Esophagus squamous epithelium (tissue), 5 donors: ENCODE results near the gene EDEM2. TPM values are rescaled to one million over a fixed set of nuclear protein-coding genes. Genes with fewer than 3 reads are reported as not detected.
A peak's percentile ranks its signal among the peaks of the same experiment; 100 is the strongest.

Experiments
- DNase-seq: peaks from one replicate; lab custom pipeline; 2025; lab: John Stamatoyannopoulos, UW
- H3K27ac ChIP-seq, 4 donors: fragments of 200-600 bp; sonication (generic); one replicate each; pipeline ENCODE4 v1.5.1; 2016 to 2019; ENCODE audit warnings: mild to moderate bottlenecking in 1 of 4
- H3K27me3 ChIP-seq, 4 donors: fragments of 200-600 bp; sonication (generic); 1 replicate in 3 of 4; 2 replicates in 1 of 4; pipeline versions ENCODE4 v1.5.1 to v1.6.0; 2017 to 2021; ENCODE audit warnings: antibody characterized with exemption in 1 of 4
- H3K36me3 ChIP-seq, 3 donors: fragments of 200-600 bp; sonication (generic); one replicate each; pipeline ENCODE4 v1.5.1; 2016 to 2019
- H3K4me1 ChIP-seq, 3 donors: fragments of 200-600 bp; sonication (generic); one replicate each; pipeline ENCODE4 v1.5.1; 2017 to 2019
- H3K4me3 ChIP-seq, 4 donors: fragments of 200-600 bp; sonication (generic); 1 replicate in 3 of 4; 2 replicates in 1 of 4; pipeline ENCODE4 v1.5.1; 2016 to 2019; ENCODE audit warnings: mild to moderate bottlenecking in 2 of 4, moderate library complexity in 1 of 4
- H3K9me3 ChIP-seq, 3 donors: fragments of 200-600 bp; sonication (generic); one replicate each; pipeline ENCODE4 v1.5.1; 2016 to 2019
- POLR2A ChIP-seq, 4 donors: fragments of 450-650 bp; IDR thresholded peaks; one replicate each; pipeline ENCODE4 v1.6.1; 2017; ENCODE audit warnings: antibody characterized with exemption in 4 of 4, mild to moderate bottlenecking in 4 of 4, moderate library complexity in 3 of 4
- WGBS, 2 donors: methylation state at CpG; one replicate each; pipeline ENCODE4 v1.1.5; 2018; 5-methylcytosine and 5-hydroxymethylcytosine counted together
- intact Hi-C: fragments of 100-400 bp; cut with DNase I; formaldehyde crosslinking; loops from one replicate; pipeline ENCODE4 v1.15.0; 2022
- total RNA-seq, 4 donors: library from RNA; depleted of rRNA; stranded (reverse); fragments of >200 nt; gene quantifications; one replicate each; pipeline ENCODE4 v1.1.0, GENCODE V29; 2016
- TF ChIP-seq, protein P1 (sequence below), 6 experiments: fragments of 450-650 bp in 4 of 6; fragments of 200-600 bp in 2 of 6; sonication (generic) in 2 of 6; IDR thresholded peaks; one replicate each; pipeline ENCODE4 v1.5.1; 2016 to 2019; ENCODE audit warnings: antibody characterized with exemption in 6 of 6, mild to moderate bottlenecking in 4 of 6, moderate library complexity in 4 of 6
- donor health status: DM: yes; HTN: yes; CAD: no.

EDEM2 gene
- total RNA-seq, 4 donors from 2014 or later = 12.5 to 17.5 (median 14.6) TPM

GRCh38 chr20:35144694-35145093 is 2.4 kb downstream of the EDEM2 start:
- intact Hi-C loops = loop anchor here (5.0 kb wide), 1 partner anchor 63 kb away; no protein-coding TSS in a partner anchor
- Histone ChIP-seq H3K4me3 (no peak overlapping the region), H3K4me1 (peaks cover 8 to 38% (median 11%) of the 10 kb centered on the region in 3 donors), H3K36me3 (peaks cover 6 to 52% (median 7%) of the 10 kb centered on the region in 3 donors), H3K27ac (peak overlapping the region in 1 of 4 donors; percentile 9), H3K9me3 (no peaks in the 10 kb centered on the region), H3K27me3 (no peaks in the 10 kb centered on the region)
- 47% methylated on average over 7 of the region's 7 CpGs for WGBS, 2 donors
- TF ChIP-seq, protein P1, sequence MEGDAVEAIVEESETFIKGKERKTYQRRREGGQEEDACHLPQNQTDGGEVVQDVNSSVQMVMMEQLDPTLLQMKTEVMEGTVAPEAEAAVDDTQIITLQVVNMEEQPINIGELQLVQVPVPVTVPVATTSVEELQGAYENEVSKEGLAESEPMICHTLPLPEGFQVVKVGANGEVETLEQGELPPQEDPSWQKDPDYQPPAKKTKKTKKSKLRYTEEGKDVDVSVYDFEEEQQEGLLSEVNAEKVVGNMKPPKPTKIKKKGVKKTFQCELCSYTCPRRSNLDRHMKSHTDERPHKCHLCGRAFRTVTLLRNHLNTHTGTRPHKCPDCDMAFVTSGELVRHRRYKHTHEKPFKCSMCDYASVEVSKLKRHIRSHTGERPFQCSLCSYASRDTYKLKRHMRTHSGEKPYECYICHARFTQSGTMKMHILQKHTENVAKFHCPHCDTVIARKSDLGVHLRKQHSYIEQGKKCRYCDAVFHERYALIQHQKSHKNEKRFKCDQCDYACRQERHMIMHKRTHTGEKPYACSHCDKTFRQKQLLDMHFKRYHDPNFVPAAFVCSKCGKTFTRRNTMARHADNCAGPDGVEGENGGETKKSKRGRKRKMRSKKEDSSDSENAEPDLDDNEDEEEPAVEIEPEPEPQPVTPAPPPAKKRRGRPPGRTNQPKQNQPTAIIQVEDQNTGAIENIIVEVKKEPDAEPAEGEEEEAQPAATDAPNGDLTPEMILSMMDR (IDR thresholded peaks at IDR 0.05) = no peak
- no peak for TF ChIP-seq POLR2A (IDR thresholded peaks at IDR 0.05)
- no peak for DNase-seq

- 77 to 82% methylated on average over 9 to 10 of the region's 11 CpGs for WGBS, 2 donors
- intact Hi-C loops = no loop called here
- TF ChIP-seq POLR2A (IDR thresholded peaks at IDR 0.05) = no peak
- TF ChIP-seq, protein P1 (IDR thresholded peaks at IDR 0.05) = no peak
These were observed 11.1 kb downstream of the EDEM2 start for GRCh38 chr20:35135867-35136586.

GRCh38 chr20:35134880-35135279 is 12.3 kb downstream of the EDEM2 start:
- 84 to 92% methylated on average over 3 to 5 of the region's 6 CpGs for WGBS, 2 donors
- peak overlapping the region in 3 of 4 donors; percentile 30 to 72 (median 65) for H3K27ac ChIP-seq

More at GRCh38 chr20:35135867-35136586, 11.1 kb downstream of the EDEM2 start:
- no peak for DNase-seq
- Histone ChIP-seq H3K9me3 (no peaks in the 10 kb centered on the region), H3K27me3 (no peaks in the 10 kb centered on the region), H3K4me1 (peaks cover 0 to 26% (median 0%) of the 10 kb centered on the region in 3 donors), H3K36me3 (peaks cover 9 to 100% (median 29%) of the 10 kb centered on the region in 3 donors), H3K27ac (peak overlapping the region in 3 of 4 donors; percentile 23 to 72 (median 65)), H3K4me3 (no peak overlapping the region)

GRCh38 chr20:35134472-35134871 is 12.7 kb downstream of the EDEM2 start:
- Histone ChIP-seq H3K27ac (peak overlapping the region in 3 of 4 donors; percentile 30 to 72 (median 65)), H3K36me3 (peaks cover 15 to 100% (median 25%) of the 10 kb centered on the region in 3 donors)
- intact Hi-C loops = no loop called here

More at GRCh38 chr20:35134880-35135279, 12.3 kb downstream of the EDEM2 start:
- intact Hi-C loops = no loop called here
- DNase-seq = no peak
- Histone ChIP-seq H3K36me3 (peaks cover 15 to 100% (median 27%) of the 10 kb centered on the region in 3 donors), H3K4me1 (peaks cover 0 to 28% (median 0%) of the 10 kb centered on the region in 3 donors), H3K9me3 (no peaks in the 10 kb centered on the region), H3K4me3 (no peak overlapping the region), H3K27me3 (no peaks in the 10 kb centered on the region)
- TF ChIP-seq, protein P1 (IDR thresholded peaks at IDR 0.05) = no peak
- no peak for TF ChIP-seq POLR2A (IDR thresholded peaks at IDR 0.05)

More at GRCh38 chr20:35134472-35134871, 12.7 kb downstream of the EDEM2 start:
- H3K9me3 ChIP-seq = no peaks in the 10 kb centered on the region
- no peak overlapping the region for H3K4me3 ChIP-seq
- WGBS, 2 donors = 86 to 90% methylated on average over 6 to 7 of the region's 9 CpGs
- TF ChIP-seq POLR2A (IDR thresholded peaks at IDR 0.05) = no peak
- TF ChIP-seq, protein P1 (IDR thresholded peaks at IDR 0.05) = no peak
- no peaks in the 10 kb centered on the region for H3K27me3 ChIP-seq
- DNase-seq = no peak
- peaks cover 0 to 31% (median 0%) of the 10 kb centered on the region in 3 donors for H3K4me1 ChIP-seq
